PFSK-1 (cell line): ENCODE results near the gene GOLGA8B.

Experiments
- FOXP2 ChIP-seq: optimal IDR thresholded peaks from 2 replicates; pipeline ENCODE3; 2011; ENCODE audit warnings: borderline replicate concordance, control low read depth, inconsistent platforms; ENCODE audit not compliant: insufficient read depth; ENCODE audit errors: extremely low read length, extremely low read depth
- SIN3A ChIP-seq: IDR thresholded peaks from 2 replicates; pipeline ENCODE4 v1.6.1; 2012; ENCODE audit warnings: mild to moderate bottlenecking, low read length, moderate library complexity, borderline replicate concordance; ENCODE audit not compliant: insufficient read depth
- TAF1 ChIP-seq: IDR thresholded peaks from 2 replicates; pipeline ENCODE4 v1.6.1; 2012; ENCODE audit warnings: low read length, control low read depth, borderline replicate concordance; ENCODE audit not compliant: insufficient read depth

The GOLGA8B gene

GRCh38 chr15:34578283-34578674 is 5.2 kb downstream of the GOLGA8B start:
- TF ChIP-seq TAF1 (no peak), FOXP2 (no peak), SIN3A (no peak)
